Measurements from ENCODE around the gene KDM5B.

Gene KDM5B

DNA sequence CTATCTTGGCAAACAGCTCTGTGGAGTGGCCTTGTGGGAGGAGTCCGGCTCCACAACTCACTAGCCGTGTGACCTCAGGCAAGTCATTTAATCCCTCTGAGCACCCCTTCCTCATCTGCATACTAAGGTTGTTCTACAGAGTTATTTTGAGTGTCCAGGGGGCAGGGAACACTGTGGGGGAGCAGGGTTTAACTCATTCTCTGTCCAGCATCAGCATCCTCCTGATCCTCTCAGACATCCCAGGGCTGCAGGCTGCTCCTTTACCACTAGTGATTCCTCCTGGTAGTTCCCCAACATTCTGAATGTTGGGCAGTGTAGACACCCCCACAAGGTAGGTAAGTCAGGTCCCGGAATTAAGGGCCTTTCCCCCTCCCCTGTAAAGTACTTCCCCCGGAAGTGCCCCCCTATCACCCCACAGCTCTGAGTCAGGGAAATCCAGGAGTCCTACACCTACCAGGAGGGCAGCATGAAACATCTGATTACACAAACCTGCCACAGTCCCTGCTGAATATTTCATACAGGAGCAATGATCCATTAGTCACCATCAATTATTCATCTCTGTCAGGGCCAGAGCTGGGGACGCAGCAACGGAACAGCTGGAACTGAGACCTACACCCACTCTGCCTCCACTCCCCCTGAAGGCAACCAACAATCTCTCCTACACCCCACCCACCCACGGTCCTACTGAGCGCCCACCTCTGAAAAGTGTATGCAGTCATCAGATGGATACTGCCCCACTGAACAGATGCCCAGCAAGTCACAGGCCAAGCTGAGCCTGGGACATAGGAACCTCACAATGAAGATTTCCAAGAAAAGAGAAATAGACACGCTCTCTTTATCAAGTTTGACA is 118.5 kb downstream of the KDM5B start:
- Histone ChIP-seq H3K27ac (no peak overlapping the region), H3K36me3 (no peaks in the 10 kb centered on the region), H3K27me3 (ENCODE audit: insufficient read depth, low read depth, severe bottlenecking) (no peaks in the 10 kb centered on the region), H3K9me3 (ENCODE audit: severe bottlenecking) (no peaks in the 10 kb centered on the region), H3K4me3 (ENCODE audit: low read depth, low read length) (no peak overlapping the region)
- no peak for DNase-seq
- TF ChIP-seq, protein P1, sequence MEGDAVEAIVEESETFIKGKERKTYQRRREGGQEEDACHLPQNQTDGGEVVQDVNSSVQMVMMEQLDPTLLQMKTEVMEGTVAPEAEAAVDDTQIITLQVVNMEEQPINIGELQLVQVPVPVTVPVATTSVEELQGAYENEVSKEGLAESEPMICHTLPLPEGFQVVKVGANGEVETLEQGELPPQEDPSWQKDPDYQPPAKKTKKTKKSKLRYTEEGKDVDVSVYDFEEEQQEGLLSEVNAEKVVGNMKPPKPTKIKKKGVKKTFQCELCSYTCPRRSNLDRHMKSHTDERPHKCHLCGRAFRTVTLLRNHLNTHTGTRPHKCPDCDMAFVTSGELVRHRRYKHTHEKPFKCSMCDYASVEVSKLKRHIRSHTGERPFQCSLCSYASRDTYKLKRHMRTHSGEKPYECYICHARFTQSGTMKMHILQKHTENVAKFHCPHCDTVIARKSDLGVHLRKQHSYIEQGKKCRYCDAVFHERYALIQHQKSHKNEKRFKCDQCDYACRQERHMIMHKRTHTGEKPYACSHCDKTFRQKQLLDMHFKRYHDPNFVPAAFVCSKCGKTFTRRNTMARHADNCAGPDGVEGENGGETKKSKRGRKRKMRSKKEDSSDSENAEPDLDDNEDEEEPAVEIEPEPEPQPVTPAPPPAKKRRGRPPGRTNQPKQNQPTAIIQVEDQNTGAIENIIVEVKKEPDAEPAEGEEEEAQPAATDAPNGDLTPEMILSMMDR (IDR thresholded peaks at IDR 0.05; ENCODE audit: low read depth, low read length), result no peak

DNA sequence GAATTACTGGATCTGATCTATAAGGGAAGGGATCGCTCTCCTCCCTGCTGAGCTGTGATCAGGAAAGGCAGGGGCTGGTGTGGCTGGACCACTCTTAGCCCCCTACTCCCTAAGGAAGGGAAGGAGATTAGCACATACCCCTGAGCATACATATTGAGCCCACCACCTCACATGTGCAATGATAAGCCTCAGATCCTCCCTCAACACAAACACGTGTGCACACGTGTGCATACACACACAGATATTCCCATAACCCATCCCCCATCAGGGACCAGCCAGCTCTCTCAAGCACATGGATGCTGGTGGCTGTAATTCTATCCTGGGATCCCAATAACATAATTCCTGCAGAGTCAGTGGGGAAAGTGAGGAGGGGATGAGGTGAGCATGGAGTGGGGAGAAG is 119.1 kb downstream of the KDM5B start:
- H3K36me3 ChIP-seq, result no peaks in the 10 kb centered on the region

DNA sequence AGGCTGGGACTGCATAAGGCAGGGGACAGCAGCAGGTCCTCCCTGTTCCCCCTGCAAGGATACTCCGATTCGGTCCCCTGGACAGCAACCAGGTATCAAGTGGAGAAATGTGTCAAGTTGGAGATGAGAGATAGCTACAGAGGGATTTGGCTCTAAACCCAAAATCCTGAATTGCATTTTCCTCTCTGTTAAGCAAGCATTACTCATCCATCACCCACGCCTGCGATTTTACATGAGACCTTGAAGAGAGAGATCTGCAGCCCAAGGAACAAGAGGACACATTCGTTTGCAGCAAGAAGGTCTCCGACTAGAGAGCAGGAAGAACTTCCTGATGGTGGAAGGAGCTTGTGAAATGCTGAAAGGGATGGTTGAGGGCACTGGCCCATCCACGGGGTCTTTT is 119.8 kb downstream of the KDM5B start:
- H3K4me3 ChIP-seq (ENCODE audit: low read depth, low read length), result no peak overlapping the region
- H3K27me3 ChIP-seq (ENCODE audit: insufficient read depth, low read depth, severe bottlenecking), result no peaks in the 10 kb centered on the region
- TF ChIP-seq, protein P1 (IDR thresholded peaks at IDR 0.05; ENCODE audit: low read depth, low read length), result no peak
- DNase-seq, result no peak
- no peaks in the 10 kb centered on the region for H3K9me3 ChIP-seq (ENCODE audit: severe bottlenecking)
- no peaks in the 10 kb centered on the region for H3K36me3 ChIP-seq
- H3K27ac ChIP-seq, result no peak overlapping the region

More for the DNA sequence above, 119.1 kb downstream of the KDM5B start:
- Histone ChIP-seq H3K4me3 (ENCODE audit: low read depth, low read length) (no peak overlapping the region), H3K9me3 (ENCODE audit: severe bottlenecking) (no peaks in the 10 kb centered on the region), H3K27ac (no peak overlapping the region), H3K27me3 (ENCODE audit: insufficient read depth, low read depth, severe bottlenecking) (no peaks in the 10 kb centered on the region)
- TF ChIP-seq, protein P1 (IDR thresholded peaks at IDR 0.05; ENCODE audit: low read depth, low read length), result no peak
- no peak for DNase-seq

DNA sequence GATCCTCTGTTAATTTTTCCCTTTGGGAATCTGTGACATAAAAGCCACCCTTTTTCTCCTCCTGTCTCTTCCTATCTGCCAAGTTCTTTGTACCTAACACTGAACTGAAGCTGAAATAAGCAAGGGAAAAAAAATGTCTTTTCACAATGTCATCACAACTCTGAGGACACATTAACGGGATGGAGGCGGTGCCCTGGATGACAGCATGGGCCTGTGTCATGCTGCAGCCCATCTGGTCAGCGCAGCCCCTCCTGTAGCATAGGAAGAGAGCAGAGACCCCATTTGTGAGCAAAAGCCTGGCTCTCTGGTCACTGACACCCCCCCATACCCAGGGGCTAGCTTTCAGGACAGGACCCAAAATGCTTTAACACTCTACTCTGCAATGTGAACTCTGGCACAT is 120.4 kb downstream of the KDM5B start:
- no peak overlapping the region for H3K4me3 ChIP-seq (ENCODE audit: low read depth, low read length)
- DNase-seq, result no peak
- no peak overlapping the region for H3K27ac ChIP-seq
- no peaks in the 10 kb centered on the region for H3K9me3 ChIP-seq (ENCODE audit: severe bottlenecking)
- H3K36me3 ChIP-seq, result no peaks in the 10 kb centered on the region; the same call in 1 of the 2 replicates
- TF ChIP-seq, protein P1 (IDR thresholded peaks at IDR 0.05; ENCODE audit: low read depth, low read length), result no peak
- no peaks in the 10 kb centered on the region for H3K27me3 ChIP-seq (ENCODE audit: insufficient read depth, low read depth, severe bottlenecking)

DNA sequence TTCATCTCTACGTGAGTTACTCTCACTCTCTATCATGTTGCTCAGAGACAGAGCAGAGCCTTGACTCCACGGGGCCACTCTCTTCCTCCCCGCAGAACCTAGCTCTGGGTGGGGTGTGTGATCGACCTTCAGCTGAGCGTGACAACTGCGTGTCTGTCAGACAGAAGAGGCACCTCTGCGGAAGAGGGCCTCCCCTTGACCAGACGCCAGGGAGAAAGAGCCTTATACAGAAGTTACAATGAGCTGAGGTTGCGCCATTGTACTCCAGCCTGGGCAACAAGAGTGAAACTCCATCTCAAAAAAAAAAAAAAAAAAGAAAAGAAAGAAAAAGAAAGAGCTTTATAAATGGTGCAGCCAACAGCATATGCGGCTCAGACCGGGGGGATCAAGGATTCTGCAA is 120.9 kb downstream of the KDM5B start:
- no peak overlapping the region for H3K4me3 ChIP-seq (ENCODE audit: low read depth, low read length)
- TF ChIP-seq, protein P1 (IDR thresholded peaks at IDR 0.05; ENCODE audit: low read depth, low read length), result no peak
- no peaks in the 10 kb centered on the region; the same call in 1 of the 2 replicates for H3K36me3 ChIP-seq
- DNase-seq, result no peak
- H3K27me3 ChIP-seq (ENCODE audit: insufficient read depth, low read depth, severe bottlenecking), result no peaks in the 10 kb centered on the region
- H3K9me3 ChIP-seq (ENCODE audit: severe bottlenecking), result no peaks in the 10 kb centered on the region
- H3K27ac ChIP-seq, result no peak overlapping the region
